H9 (cell line): ENCODE measurements around the gene TENM4. TPM values are rescaled to one million over a fixed set of nuclear protein-coding genes. Genes with fewer than 3 reads are reported as not detected.

ENCODE experiments used
- DNase-seq: peaks from one replicate; pipeline ENCODE4 v3.0.0-alpha.2; 2017
- H2AFZ ChIP-seq: one replicate; pipeline ENCODE4 v1.6.1; 2013; ENCODE audit warnings: mild to moderate bottlenecking, low read length, control low read depth, moderate library complexity
- H2AK5ac ChIP-seq: 2 replicates; pipeline ENCODE4 v1.6.1; 2013; ENCODE audit warnings: low read length, control low read depth, mixed read lengths; ENCODE audit not compliant: insufficient read length
- H2BK120ac ChIP-seq: one replicate; pipeline ENCODE4 v1.6.1; 2013; ENCODE audit warnings: low read depth, mild to moderate bottlenecking, low read length, control low read depth, inconsistent platforms; ENCODE audit not compliant: poor library complexity, severe bottlenecking
- H2BK12ac ChIP-seq: 2 replicates; pipeline ENCODE4 v1.6.1; 2013; ENCODE audit warnings: low read length, control low read depth, mixed read lengths, low read depth; ENCODE audit not compliant: insufficient read length
- H2BK15ac ChIP-seq: 2 replicates; pipeline ENCODE4 v1.6.1; 2013; ENCODE audit warnings: low read depth, low read length, control low read depth
- H2BK20ac ChIP-seq: one replicate; pipeline ENCODE4 v1.6.1; 2013; ENCODE audit warnings: low read depth, mild to moderate bottlenecking, low read length, control low read depth, inconsistent platforms; ENCODE audit not compliant: poor library complexity, severe bottlenecking
- H2BK5ac ChIP-seq: 2 replicates; pipeline ENCODE4 v1.6.1; 2013; ENCODE audit warnings: low read length, control low read depth, mixed read lengths; ENCODE audit not compliant: insufficient read length
- H3K14ac ChIP-seq: 2 replicates; pipeline ENCODE4 v1.6.1; 2013; ENCODE audit warnings: low read length, control low read depth; ENCODE audit not compliant: insufficient read depth
- H3K18ac ChIP-seq: 2 replicates; pipeline ENCODE4 v1.6.1; 2013; ENCODE audit warnings: low read depth, mild to moderate bottlenecking, mixed read lengths, low read length, control low read depth; ENCODE audit not compliant: insufficient read length
- H3K23ac ChIP-seq: 2 replicates; pipeline ENCODE4 v1.6.1; 2013; ENCODE audit warnings: low read length, control low read depth, mixed read lengths, low read depth; ENCODE audit not compliant: insufficient read length
- H3K23me2 ChIP-seq: 2 replicates; pipeline ENCODE4 v1.6.1; 2013; ENCODE audit warnings: low read depth, mild to moderate bottlenecking, mixed read lengths, low read length, control low read depth; ENCODE audit not compliant: insufficient read length, poor library complexity, severe bottlenecking
- H3K27ac ChIP-seq: 2 replicates; pipeline ENCODE4 v1.5.1; 2013; ENCODE audit warnings: low read length, control low read depth, mixed read lengths, low read depth; ENCODE audit not compliant: insufficient read length
- H3K27me3 ChIP-seq: 2 replicates; pipeline ENCODE4 v1.6.1; 2013; ENCODE audit warnings: low read length, control low read depth, inconsistent platforms; ENCODE audit not compliant: insufficient read depth
- H3K4ac ChIP-seq: 2 replicates; pipeline ENCODE4 v1.6.1; 2013; ENCODE audit warnings: low read depth, mild to moderate bottlenecking, control low read depth, inconsistent platforms, low read length, moderate library complexity
- H3K4me1 ChIP-seq: 2 replicates; pipeline ENCODE4 v1.6.1; 2013; ENCODE audit warnings: low read length, control low read depth, inconsistent platforms; ENCODE audit not compliant: insufficient read depth
- H3K4me2 ChIP-seq: 2 replicates; pipeline ENCODE4 v1.6.1; 2013; ENCODE audit warnings: low read length, control low read depth, mixed read lengths; ENCODE audit not compliant: insufficient read length, insufficient read depth
- H3K56ac ChIP-seq: 2 replicates; pipeline ENCODE4 v1.6.1; 2013; ENCODE audit warnings: low read depth, mild to moderate bottlenecking, mixed read lengths, low read length, control low read depth; ENCODE audit not compliant: insufficient read length
- H3K79me1 ChIP-seq: 2 replicates; pipeline ENCODE4 v1.6.1; 2013; ENCODE audit warnings: low read depth, mild to moderate bottlenecking, moderate library complexity, low read length, control low read depth, inconsistent platforms; ENCODE audit not compliant: insufficient read depth, poor library complexity, severe bottlenecking
- H3K79me2 ChIP-seq: 2 replicates; pipeline ENCODE4 v1.6.1; 2013; ENCODE audit warnings: low read length, control low read depth, inconsistent platforms; ENCODE audit not compliant: insufficient read depth
- H3K9ac ChIP-seq: 2 replicates; pipeline ENCODE4 v1.6.1; 2013; ENCODE audit warnings: low read length, control low read depth, mixed read lengths; ENCODE audit not compliant: insufficient read length; ENCODE audit errors: extremely low read depth
- H3K9me3 ChIP-seq: one replicate; pipeline ENCODE4 v1.6.1; 2013; ENCODE audit warnings: low read depth, low read length, inconsistent platforms; ENCODE audit not compliant: control insufficient read depth
- H3T11ph ChIP-seq: one replicate; pipeline ENCODE4 v1.6.1; 2013; ENCODE audit warnings: mild to moderate bottlenecking, low read length, control low read depth, inconsistent platforms
- H4K20me1 ChIP-seq: one replicate; pipeline ENCODE4 v1.6.1; 2013; ENCODE audit not compliant: control insufficient read depth, insufficient read length, insufficient read depth
- H4K5ac ChIP-seq: 2 replicates; pipeline ENCODE4 v1.6.1; 2013; ENCODE audit warnings: low read depth, mild to moderate bottlenecking, mixed read lengths, low read length, control low read depth; ENCODE audit not compliant: insufficient read length
- H4K8ac ChIP-seq: replicated peaks from 2 replicates; pipeline ENCODE4 v1.6.1; 2013; ENCODE audit warnings: low read length, control low read depth, mixed read lengths, low read depth; ENCODE audit not compliant: insufficient read length
- H4K91ac ChIP-seq: 2 replicates; pipeline ENCODE4 v1.6.1; 2013; ENCODE audit warnings: low read depth, mild to moderate bottlenecking, moderate library complexity, mixed read lengths, low read length, control low read depth; ENCODE audit not compliant: insufficient read length
- H3K27ac Mint-ChIP-seq, 3 experiments: 2 replicates in 2 of 3; 3 replicates in 1 of 3; pipeline ENCODE4 v1.8.0; 2020 to 2021; ENCODE audit warnings: mixed read lengths in 3 of 3, mild to moderate bottlenecking in 1 of 3, moderate library complexity in 1 of 3
- H3K27me3 Mint-ChIP-seq: 2 replicates; pipeline ENCODE4 v1.8.0; 2021; ENCODE audit warnings: low read depth, mild to moderate bottlenecking, moderate library complexity, mixed read lengths
- H3K36me3 Mint-ChIP-seq, 3 experiments: 2 replicates in 2 of 3; 3 replicates in 1 of 3; pipeline ENCODE4 v1.8.0; 2020 to 2021; ENCODE audit warnings: low read depth in 3 of 3, mixed read lengths in 3 of 3; ENCODE audit not compliant: insufficient read depth in 1 of 3
- H3K4me1 Mint-ChIP-seq, 2 experiments: 2 replicates each; pipeline ENCODE4 v1.8.0; 2020; ENCODE audit warnings: mixed read lengths in 2 of 2
- H3K4me3 Mint-ChIP-seq, 2 experiments: 2 replicates in 1 of 2; 3 replicates in 1 of 2; pipeline ENCODE4 v1.8.0; 2020 to 2021; ENCODE audit warnings: mild to moderate bottlenecking in 2 of 2, mixed read lengths in 2 of 2, moderate library complexity in 1 of 2
- H3K9me3 Mint-ChIP-seq, 2 experiments: 2 replicates in 1 of 2; 3 replicates in 1 of 2; pipeline ENCODE4 v1.8.0; 2020; ENCODE audit warnings: mild to moderate bottlenecking in 2 of 2, mixed read lengths in 2 of 2, moderate library complexity in 1 of 2
- CTCF ChIP-seq: fragments of 200-600 bp; sonication (generic); conservative IDR thresholded peaks from 3 replicates; pipeline ENCODE4 v1.8.0; 2021; ENCODE audit warnings: antibody characterized with exemption, mild to moderate bottlenecking
- WGBS: extraction: QIAGEN DNeasy Blood & Tissue Kit; methylation state at CpG from one replicate; pipeline ENCODE4 v1.1.7; 2013; ENCODE audit warnings: missing lambda C conversion rate, low lambda C conversion rate, mixed read lengths; ENCODE audit not compliant: insufficient read length; ENCODE audit errors: extremely low coverage; 5-methylcytosine and 5-hydroxymethylcytosine counted together
- total RNA-seq: library from RNA; stranded (reverse); gene quantifications from 2 replicates; pipeline ENCODE4 v1.2.1, GENCODE V29; 2021

TENM4 gene
- total RNA-seq, 1 experiment from 2014 or later: 4.6 TPM

GRCh38 chr11:78642979-78643675 lies 797.7 kb downstream of the TENM4 start:
- H3K14ac ChIP-seq: no peak overlapping the region
- Mint-ChIP-seq H3K4me1 (no peaks in the 10 kb centered on the region), H3K4me3 (no peak overlapping the region), H3K9me3 (peaks cover 9 to 10% of the 10 kb centered on the region in 2 experiments; a peak in 4 of 5 replicates), H3K27ac (no peak overlapping the region), H3K36me3 (peaks cover 0 to 4% (median 4%) of the 10 kb centered on the region in 3 experiments; a peak in 3 of 7 replicates), H3K27me3 (peaks cover 7% of the 10 kb centered on the region)
- no peak overlapping the region for H3K4ac ChIP-seq
- H3K9ac ChIP-seq: no peak overlapping the region
- H3K18ac ChIP-seq: no peak overlapping the region
- H2BK15ac ChIP-seq: no peak overlapping the region
- no peak overlapping the region for H3T11ph ChIP-seq
- H2BK120ac ChIP-seq: no peak overlapping the region
- no peak overlapping the region for H4K5ac ChIP-seq
- no peak for TF ChIP-seq CTCF
- no CpG with 5 or more reads among the region's 5 CpGs for WGBS
- H3K9me3 ChIP-seq: no peaks in the 10 kb centered on the region
- no peak overlapping the region for H3K27ac ChIP-seq
- no peaks in the 10 kb centered on the region for H4K20me1 ChIP-seq
- H3K23me2 ChIP-seq: no peaks in the 10 kb centered on the region
- H2AK5ac ChIP-seq: no peak overlapping the region
- H3K27me3 ChIP-seq: no peaks in the 10 kb centered on the region
- no peak overlapping the region for H3K23ac ChIP-seq
- no peaks in the 10 kb centered on the region for H3K79me2 ChIP-seq
- no peaks in the 10 kb centered on the region for H3K4me1 ChIP-seq
- no peak overlapping the region for H2BK20ac ChIP-seq
- no peak overlapping the region for H3K4me2 ChIP-seq
- no peak overlapping the region for H4K8ac ChIP-seq
- no peak overlapping the region for H2AFZ ChIP-seq
- no peak overlapping the region for H3K56ac ChIP-seq
- H3K79me1 ChIP-seq: no peaks in the 10 kb centered on the region
- no peak for DNase-seq
- H4K91ac ChIP-seq: no peak overlapping the region
- no peak overlapping the region for H2BK5ac ChIP-seq
- no peak overlapping the region for H2BK12ac ChIP-seq
